Superior temporal gyrus (tissue), 1 donor: ENCODE measurements around the gene B4GALT3.
"Not testable (repeated sequence)": the region's sequence is repeated elsewhere in the genome, so short reads cannot be mapped to it uniquely, and the experiment has no call there.

Experiments used
- DNase-seq: peaks from one replicate; pipeline ENCODE4 v3.0.0-alpha.2; 2016; ENCODE audit errors: extremely low spot score

B4GALT3 gene

DNA sequence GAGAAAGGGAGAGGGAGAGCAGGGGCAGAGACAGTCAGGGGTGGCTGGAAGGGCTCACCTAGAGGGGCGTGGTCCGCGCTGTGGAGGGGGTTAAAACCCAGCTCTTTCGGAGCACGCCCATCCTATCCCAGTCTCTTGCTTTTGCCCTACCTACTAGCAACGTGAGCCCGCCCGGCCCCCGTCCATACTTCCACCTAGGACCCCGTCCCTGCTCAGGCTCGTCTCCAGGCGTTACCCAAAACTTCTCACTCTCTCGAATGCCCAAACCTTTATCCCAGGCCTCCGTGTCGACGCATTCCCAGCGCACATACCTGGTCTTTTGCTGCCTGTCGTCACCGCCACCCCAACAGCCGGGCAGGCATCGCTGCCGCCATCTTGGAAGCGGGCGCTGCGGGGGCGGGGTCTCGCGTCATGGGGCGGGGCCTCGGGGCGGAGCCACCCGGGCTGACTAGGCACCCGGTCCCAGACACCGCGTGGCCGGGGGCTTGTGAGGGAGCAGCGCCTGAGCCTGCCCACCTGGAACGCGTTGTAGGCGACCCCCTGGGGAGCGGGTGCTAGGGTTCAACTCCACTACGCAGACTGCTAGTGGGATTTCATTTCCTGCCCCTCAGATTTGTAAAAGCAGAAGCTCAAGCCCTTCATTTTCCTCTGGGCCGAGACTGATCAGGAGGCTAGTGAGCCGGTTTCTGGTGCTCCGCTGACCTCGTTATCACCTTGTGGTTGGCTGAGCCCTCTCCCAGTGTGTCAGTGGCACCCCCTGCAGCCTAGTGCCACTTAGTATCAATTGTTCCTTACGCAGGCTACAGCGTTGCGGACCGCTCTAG is at the start of gene B4GALT3:
TSS of gene B4GALT3 (minus strand) at position 396 of the 824 bp plus-strand sequence. CDS start 1,447 bp downstream, outside the sequence.
- peak; percentile 84 for DNase-seq

DNA sequence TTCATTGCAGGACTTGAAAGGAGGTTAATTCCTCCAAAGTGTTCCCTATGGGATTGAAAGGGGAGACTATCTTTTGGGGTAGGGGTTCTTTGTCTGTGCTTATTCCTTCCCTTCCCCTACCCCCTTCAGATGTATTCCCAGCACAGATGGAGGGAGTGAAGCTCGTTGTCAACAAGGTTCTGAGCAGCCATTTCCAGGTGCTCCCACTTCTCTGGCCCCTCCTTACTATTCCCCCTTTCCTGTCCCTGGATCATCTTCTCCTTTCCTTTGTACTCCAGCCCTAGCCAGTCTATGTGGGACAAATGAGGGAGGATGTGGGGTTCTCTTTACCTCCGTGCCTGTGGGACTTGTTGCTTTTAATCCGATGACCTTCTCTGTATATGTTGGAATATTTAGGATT is 49.5 kb upstream of the B4GALT3 start:
- no peak for DNase-seq

DNA sequence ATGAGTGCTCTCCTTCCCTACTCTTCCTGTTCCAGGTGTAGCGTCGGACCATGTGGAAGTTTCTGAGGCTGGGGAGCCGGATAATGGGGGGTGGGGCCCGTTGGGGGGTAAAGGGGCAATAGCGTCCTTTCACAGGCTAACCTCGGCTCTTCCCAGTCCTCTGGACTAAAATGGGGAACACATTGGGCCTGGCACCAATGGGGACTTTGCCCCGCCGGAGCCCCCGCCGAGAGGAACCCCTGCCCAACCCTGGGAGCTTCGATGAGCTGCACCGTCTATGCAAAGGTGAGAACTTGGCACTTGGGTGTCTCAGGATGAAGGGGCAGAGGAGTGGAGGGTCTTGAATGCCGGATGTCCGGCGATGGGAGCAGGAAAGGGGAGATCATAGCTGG is 49.0 kb upstream of the B4GALT3 start:
- no peak for DNase-seq

DNA sequence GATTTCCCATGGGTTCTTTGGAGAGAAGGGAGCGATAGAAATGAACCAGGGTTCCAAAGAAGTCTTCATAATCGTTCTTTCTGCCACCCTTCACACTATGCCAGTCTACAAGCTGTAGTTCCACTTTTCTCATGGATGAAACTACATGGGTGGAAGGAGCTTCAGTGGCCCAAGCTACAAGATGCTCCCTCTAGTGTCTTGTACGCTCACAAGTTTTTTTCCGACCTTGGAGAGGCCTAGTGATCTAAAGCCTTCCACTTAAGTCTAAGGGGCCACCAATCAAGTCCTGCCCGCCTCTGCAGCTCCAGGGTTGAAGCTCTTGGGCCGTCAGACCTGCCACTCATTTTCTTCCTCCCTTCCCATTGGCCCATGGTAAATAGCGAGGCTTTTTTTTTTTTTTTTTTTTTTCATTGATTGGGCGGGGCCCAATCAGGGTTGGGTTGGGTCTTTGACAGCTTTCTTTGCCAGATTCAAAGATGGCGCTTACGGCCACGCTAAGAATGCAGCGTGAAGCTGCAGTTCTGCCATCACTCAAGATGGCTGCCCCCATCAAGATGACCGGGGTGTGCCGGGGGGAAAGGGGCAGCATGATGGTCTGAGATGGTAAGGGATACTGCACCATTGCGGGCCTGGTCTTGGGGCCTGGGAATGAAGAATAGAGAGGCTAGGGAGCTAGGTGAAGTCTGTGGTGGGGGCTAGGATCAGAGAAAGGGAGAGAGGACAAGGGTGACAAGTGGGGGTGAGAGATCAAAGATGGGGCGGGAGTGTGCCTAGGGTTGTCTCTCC is 48.4 kb upstream of the B4GALT3 start, which contains the start of gene TOMM40L:
TSS of gene TOMM40L (plus strand) at position 527 of the 786 bp plus-strand sequence. CDS start 430 bp downstream, outside the sequence.
- DNase-seq, result peak; percentile 99

DNA sequence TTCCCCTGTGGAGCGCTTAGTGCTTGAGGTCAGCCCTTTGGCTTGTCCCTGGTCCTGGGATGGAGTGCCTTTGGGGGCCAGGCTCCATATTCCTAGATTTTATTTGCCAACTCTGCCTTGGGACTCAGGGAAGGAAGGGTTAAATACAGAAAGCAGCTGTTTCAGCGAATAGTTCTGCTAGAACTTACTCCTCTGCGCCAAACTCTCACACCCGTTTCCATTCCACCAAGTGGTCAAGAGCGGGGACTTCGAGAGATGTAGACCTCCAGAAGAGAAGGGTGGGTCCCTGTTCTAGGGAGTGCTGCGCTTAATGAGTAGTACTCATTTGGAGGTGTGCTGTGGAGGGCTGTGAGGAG is 47.8 kb upstream of the B4GALT3 start:
- DNase-seq, result no peak

DNA sequence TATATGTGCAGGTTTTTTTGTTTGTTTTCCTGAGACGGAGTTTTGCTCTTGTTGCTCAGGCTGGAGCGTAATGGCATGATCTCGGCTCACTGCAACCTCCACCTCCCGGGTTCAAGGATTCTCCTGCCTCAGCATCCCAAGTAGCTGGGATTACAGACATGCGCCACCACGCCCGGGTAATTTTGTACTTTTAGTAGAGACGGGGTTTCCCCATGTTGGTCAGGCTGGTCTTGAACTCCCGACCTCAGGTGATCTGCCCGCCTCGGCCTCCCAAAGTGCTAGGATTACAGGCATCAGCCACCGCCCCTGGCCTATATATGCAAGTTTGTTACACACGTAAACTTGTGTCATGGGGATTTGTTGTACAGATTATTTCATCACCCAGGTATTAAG is 47.4 kb upstream of the B4GALT3 start:
- DNase-seq, result not testable (repeated sequence)

DNA sequence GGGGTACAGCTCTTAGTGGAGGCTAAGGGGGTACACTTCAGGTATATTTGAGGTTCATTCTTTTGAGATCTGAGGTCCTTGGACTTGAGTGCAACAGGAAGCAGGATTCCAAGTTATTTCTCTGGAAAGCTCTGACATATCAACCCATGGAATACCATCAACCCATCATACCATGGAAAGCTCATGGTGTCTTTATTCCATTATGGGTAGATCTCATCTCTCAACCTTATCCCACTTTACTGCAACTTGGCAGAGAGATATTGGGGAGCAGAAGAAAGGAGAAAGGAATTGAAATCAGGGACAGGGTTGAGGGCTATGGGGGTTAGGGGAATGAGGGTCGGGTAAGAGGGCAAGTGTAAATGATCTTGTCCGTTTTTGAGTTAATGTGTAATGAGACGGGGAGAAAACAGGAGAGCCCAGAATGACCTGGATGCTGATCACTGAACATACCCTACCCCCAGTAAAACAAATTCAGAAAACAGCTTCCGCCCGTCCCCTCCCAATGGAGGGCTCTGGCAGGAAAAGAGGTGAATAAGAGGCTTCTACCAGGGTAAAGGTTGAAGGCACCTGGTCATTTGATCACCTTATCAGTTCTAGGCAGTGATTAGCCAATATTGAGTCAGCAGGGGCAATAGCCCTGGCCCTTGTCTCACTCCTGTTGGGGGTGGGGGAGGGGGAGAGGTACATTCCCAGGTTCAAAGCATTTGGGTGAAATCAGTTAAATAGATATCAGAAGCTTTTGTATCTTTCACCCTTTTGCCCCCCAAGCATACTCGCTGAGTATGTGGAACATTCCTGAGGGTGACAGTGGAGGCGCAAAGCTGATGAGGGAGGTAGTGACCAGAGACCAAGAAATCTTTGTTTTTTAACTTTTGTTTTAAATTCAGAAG is 46.7 kb upstream of the B4GALT3 start:
- DNase-seq, result no peak

DNA sequence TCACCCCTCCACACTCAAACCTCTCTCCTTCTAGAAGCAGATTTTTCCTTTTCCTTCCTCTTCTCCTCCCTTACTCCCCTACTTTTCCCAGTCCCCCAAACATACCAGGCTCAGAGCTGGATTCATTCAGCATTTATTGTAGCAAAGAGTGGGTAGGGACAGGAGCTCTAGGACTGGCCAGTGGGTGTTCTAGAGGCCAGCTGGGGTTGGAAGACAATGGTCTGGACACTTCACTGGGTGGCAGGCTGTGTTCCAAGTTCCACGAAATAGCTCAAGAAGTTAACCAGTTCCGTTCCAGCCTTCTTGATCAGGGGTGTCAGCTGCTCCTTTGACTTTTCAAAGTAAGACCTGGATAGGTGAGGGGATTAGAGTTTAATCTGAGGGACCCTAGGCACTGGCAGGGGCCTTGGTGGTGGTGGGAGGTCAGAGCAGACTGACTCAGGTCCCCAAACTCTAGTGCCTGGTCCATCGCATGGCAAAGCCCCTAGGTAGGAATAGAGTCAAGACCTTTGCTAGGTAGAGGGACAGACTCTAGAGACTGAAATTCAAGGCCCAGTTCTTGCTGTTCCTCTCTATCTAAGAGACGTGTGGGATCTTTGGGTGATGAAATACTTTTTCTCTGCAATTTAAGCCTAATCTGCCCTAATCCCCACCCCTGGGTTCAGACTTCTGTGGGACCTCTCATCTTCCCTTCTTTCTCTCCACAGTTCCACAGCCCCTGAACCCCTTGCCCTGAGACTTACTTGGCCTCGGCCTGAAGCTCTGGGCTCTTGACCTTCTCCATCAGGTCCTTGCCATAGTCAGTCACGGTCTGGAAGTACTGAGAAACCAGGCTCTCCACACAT is 45.1 kb upstream of the B4GALT3 start:
- DNase-seq, result no peak

DNA sequence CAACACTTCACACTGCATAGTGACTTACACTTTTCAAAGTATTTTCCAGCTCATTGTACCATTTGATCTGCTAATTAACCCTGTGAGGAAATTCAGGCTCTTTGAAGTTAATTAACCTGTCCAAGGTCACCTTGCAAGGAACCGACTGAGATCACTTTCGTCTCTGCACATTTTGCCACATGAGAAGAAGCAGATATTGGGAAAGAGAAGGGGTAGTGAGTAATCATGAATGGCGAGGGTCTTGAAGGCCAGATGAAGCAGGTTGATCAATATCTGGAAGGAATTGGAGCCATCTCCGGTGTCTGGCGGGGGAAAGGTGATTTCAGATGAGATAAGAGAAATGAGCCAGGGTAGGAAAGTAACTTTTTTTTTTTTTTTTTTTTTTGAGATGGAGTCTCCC is 42.7 kb upstream of the B4GALT3 start:
- no peak for DNase-seq

DNA sequence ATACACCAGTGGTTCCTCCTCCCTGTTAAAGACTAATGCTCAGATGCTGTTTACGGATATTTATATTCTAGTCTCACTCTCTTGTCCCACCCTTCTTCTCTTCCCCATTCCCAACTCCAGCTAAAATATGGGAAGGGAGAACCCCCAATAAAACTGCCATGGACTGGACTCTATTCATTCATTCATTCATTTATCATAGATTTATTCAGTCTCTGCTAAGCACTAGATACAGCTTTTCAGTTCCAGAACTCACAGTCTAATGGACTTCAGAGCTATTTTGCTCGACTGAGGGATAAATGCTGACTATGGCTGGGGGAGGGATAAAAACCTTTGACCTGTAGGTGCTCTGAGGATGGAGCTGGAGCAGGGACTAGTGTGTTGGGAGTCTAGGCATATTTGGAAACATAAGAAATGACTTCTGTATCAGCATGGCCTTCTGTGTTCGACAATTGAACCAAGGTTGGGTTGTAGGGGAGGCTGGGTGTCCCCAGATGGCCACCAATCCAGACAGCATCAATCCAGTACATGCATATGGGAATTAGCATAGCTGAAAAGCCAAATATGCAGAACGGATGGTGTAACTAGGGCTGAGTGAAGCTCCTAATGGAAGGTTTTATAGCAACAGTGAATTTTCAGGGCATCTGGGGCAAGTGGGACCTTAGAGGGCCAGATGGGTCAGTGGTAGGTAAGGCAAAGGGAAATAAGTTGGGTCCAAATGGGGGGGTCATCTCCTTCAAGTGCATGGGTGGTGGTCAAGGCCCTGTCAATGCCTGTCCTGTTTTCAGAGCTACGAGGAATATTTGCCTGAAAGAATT is 42.0 kb upstream of the B4GALT3 start:
- DNase-seq, result no peak

DNA sequence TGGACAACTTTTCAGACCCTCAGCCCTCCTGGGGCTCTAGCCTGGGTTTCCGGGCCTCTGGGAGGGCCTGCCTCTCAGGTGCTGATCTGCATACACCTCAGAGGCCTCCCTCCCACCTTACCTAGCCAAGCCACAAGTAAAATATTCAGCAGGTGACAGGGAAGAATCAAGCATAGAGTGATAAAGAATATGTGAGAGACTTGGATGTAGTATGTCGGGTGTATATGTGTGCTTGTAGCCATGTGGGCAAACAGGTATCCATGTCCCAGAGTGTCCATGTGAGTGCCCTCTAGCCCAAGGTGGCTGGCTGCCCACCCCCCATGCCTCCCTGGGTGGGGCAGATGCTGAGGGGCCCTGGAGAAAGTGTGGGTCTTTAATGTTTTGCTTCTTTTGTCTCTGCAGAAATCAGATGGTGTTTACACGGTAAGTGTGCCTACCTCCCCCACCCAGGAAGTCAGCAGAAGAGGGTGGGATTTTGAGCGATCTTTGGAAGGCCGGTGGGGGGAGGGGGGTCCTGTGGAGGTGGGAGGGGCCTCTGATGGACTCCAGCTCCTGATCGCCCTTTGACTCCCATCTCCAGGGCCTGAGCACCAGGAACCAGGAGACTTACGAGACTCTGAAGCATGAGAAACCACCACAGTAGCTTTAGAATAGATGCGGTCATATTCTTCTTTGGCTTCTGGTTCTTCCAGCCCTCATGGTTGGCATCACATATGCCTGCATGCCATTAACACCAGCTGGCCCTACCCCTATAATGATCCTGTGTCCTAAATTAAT is 41.2 kb upstream of the B4GALT3 start:
- no peak for DNase-seq

DNA sequence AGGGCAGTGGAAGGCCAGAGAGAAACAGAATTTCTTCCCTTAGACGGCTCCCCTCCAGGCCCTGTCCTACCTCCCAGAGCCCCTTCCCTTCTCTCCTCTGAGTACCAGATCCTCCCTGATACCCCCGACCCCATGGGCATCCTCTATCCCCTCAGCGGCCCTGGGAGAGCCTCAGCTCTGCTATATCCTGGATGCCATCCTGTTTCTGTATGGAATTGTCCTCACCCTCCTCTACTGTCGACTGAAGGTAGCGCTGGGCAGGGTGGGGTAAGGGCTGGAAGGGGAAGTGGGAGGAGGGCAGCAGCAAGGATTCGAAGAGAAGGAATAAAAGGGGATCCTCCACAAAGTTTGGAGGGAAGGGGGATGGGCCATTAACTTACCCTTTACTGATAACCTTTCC is 40.5 kb upstream of the B4GALT3 start:
- no peak for DNase-seq

DNA sequence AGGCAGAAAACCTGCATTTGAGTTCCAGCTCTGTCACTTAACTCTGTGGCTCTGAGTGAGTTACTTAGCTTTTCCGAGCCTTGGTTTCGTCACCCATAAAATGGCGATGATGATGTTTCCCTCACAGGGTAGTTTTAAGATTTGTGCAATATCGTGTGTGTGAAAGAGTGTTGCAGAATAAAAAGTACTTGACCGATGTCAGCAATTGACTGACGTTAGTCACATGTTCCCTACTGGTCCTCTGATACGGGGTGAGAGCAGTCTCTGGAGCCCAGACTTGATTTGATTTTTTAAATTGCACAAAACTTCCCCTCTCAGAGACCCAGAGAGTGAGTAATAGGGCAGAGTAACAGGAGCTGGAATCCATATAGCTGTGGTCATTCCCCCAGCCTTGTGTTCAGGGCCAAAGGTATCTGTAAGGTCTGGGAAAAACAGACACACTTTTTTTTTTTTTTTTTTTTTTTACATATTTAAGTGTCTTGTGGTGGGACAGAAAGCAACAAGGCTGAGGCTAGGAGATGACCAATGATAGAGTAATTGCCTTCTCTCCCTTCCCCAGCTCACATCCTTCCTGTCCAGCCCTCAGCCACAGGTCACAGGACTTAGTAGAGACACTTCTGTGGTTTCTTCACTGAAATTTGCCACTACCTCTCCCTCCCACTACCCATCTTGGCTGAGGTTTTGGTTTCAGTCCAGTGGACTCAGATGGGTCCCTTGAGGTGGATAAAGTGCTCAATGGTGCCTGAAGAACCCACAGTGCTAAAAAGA is 39.8 kb upstream of the B4GALT3 start:
- DNase-seq, result no peak

DNA sequence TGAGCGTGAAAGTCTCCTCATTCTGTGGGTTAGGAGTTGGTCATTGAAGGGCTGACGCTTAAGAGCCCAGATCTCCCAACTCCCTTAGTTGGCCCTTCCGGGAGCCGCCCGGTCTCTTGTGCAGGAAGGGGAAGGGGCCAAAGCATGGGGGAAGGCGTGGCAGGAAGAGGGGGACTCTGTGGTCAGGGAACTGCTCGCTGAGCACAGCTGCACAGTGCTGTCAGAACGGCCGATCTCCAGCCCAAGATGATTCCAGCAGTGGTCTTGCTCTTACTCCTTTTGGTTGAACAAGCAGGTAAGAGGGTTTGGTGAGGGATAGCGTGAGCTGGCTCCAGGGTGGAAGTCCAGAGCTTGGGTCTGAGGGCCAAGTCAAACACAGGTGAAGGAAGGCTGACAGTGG is 37.8 kb upstream of the B4GALT3 start, which contains the start of gene FCER1G:
TSS of gene FCER1G (plus strand) at position 220 of the 400 bp plus-strand sequence. CDS start at position 247, 27 bp downstream.
- DNase-seq, result no peak

DNA sequence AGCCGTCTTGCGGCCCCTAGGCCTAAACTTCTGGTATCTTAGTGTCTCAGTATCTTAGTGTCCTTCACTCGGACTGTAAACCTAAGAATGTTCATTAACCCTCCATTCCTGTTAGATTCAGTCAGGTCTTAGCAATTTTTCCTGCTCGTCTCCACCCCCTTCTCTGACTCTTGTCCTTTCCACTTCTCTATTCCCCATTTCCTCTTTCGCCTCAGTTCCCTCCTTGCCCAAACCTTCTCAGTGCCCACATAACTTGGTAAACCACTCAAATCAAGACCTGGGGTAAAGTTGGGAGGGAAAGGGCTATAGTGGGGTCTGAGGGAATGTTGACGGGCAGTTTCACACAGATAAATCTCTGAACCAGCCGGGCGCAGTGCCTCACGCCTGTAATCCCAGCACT is 37.1 kb upstream of the B4GALT3 start:
- no peak for DNase-seq

DNA sequence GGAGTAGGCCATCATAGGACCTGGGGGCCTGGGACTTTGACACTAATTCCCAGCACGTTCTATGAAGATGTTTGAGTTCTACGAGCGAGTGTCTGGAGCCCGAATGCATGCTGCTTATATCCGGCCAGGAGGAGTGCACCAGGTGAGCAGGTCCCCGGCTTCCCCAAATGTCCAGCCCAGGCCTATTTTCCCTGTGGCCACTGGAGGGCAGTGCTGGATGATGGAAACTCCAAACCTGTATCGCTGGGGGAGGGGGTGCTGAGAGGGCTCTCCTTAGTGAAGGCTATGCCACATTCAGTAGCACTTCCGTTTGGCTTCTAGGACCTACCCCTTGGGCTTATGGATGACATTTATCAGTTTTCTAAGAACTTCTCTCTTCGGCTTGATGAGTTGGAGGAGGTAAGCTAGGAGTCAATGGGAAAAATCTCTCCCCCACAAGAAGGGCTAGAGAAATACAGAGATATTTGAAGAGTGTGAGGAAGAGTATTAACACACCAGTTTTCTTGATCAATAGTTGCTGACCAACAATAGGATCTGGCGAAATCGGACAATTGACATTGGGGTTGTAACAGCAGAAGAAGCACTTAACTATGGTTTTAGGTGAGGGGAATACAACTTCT is 32.6 kb upstream of the B4GALT3 start:
- DNase-seq, result peak; percentile 81

DNA sequence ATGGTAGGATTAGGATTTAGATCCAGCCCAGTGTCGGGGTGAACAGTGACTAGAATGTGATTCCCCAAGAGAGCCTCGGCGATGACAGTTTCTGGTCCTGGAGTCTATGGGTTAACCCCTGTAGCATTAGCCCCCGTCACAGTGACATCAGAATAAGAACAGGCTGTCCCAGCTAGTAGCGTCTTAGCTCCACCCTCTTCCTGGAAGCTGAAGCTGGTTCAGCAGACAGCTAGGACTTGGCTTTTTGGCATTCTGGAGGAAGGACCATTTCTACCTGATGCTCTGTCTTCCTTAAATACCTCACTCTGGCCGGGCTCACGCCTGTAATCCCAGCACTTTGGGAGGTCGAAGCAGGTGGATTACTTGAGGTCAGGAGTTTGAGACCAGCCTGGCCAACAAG is 29.9 kb upstream of the B4GALT3 start:
- DNase-seq, result no peak
